Neural progenitor cell (in vitro differentiated cells): ENCODE data around the gene PRSS53. TPM values are rescaled to one million over a fixed set of nuclear protein-coding genes. Genes with fewer than 3 reads are reported as not detected.

ENCODE experiments used
- DNase-seq: peaks from one replicate; pipeline ENCODE4 v3.0.0-alpha.2; 2016; ENCODE audit warnings: low spot score
- H2AFZ ChIP-seq: fragments of 200-600 bp; sonication (generic); replicated peaks from 2 replicates; pipeline ENCODE4 v1.6.1; 2016; ENCODE audit warnings: antibody characterized with exemption
- H3F3A ChIP-seq: fragments of 200-600 bp; sonication (generic); 2 replicates; pipeline ENCODE4 v1.6.1; 2016; ENCODE audit warnings: antibody characterized with exemption, low read depth
- H3K27ac ChIP-seq: fragments of 200-600 bp; sonication (generic); 2 replicates; pipeline ENCODE4 v1.5.1; 2016; ENCODE audit warnings: mild to moderate bottlenecking
- H3K27me3 ChIP-seq: fragments of 200-600 bp; sonication (generic); 2 replicates; pipeline ENCODE4 v1.6.1; 2016; ENCODE audit warnings: mild to moderate bottlenecking, moderate library complexity
- H3K36me3 ChIP-seq: fragments of 200-600 bp; sonication (generic); 2 replicates; pipeline ENCODE4 v1.5.1; 2016
- H3K4me1 ChIP-seq: fragments of 200-600 bp; sonication (generic); 2 replicates; pipeline ENCODE4 v1.6.1; 2016; ENCODE audit warnings: mixed run types
- H3K4me2 ChIP-seq: fragments of 200-600 bp; sonication (generic); 2 replicates; pipeline ENCODE4 v1.6.1; 2016
- H3K4me3 ChIP-seq: fragments of 200-600 bp; sonication (generic); 2 replicates; pipeline ENCODE4 v1.5.1; 2016
- H3K79me2 ChIP-seq: fragments of 200-600 bp; sonication (generic); 2 replicates; pipeline ENCODE4 v1.6.1; 2016; ENCODE audit warnings: low read depth
- H3K9ac ChIP-seq: fragments of 200-600 bp; sonication (generic); 2 replicates; pipeline ENCODE4 v1.6.1; 2016
- H3K9me3 ChIP-seq: fragments of 200-600 bp; sonication (generic); 2 replicates; pipeline ENCODE4 v1.5.1; 2016; ENCODE audit warnings: low read depth
- H4K20me1 ChIP-seq: fragments of 200-600 bp; sonication (generic); 2 replicates; pipeline ENCODE4 v1.6.1; 2016; ENCODE audit warnings: low read depth
- H3K27ac Mint-ChIP-seq: 3 replicates; pipeline ENCODE4 v1.8.0; 2021; ENCODE audit warnings: mixed read lengths
- H3K27me3 Mint-ChIP-seq: 2 replicates; pipeline ENCODE4 v1.8.0; 2022; ENCODE audit warnings: low read depth, mild to moderate bottlenecking, inconsistent platforms, moderate library complexity, mixed read lengths; ENCODE audit not compliant: insufficient read depth
- H3K36me3 Mint-ChIP-seq: 3 replicates; pipeline ENCODE4 v1.8.0; 2021; ENCODE audit warnings: mixed read lengths
- H3K4me1 Mint-ChIP-seq: 3 replicates; pipeline ENCODE4 v1.8.0; 2021; ENCODE audit warnings: mixed read lengths
- H3K4me3 Mint-ChIP-seq: 3 replicates; pipeline ENCODE4 v1.8.0; 2021; ENCODE audit warnings: mild to moderate bottlenecking, moderate library complexity, mixed read lengths
- H3K9me3 Mint-ChIP-seq: 3 replicates; pipeline ENCODE4 v1.8.0; 2020; ENCODE audit warnings: mixed read lengths
- EZH2 ChIP-seq: fragments of 200-600 bp; sonication (generic); IDR thresholded peaks from 2 replicates; pipeline ENCODE4 v1.6.1; 2017; ENCODE audit warnings: antibody characterized with exemption, mild to moderate bottlenecking, moderate library complexity
- EZH2phosphoT487 ChIP-seq: fragments of 200-600 bp; sonication (generic); IDR thresholded peaks from 2 replicates; pipeline ENCODE4 v1.6.1; 2017; ENCODE audit warnings: antibody characterized with exemption
- total RNA-seq: library from RNA; depleted of rRNA; stranded (reverse); fragments of >200 nt; gene quantifications from 2 replicates; pipeline ENCODE4 v1.2.3, GENCODE V29; 2015; ENCODE audit warnings: low replicate concordance
- TF ChIP-seq, protein P1 (sequence below): fragments of 200-600 bp; sonication (generic); IDR thresholded peaks from 2 replicates; pipeline ENCODE4 v1.5.1; 2017; ENCODE audit warnings: antibody characterized with exemption, mild to moderate bottlenecking

PRSS53 gene
- total RNA-seq, 1 donor from 2014 or later: 2.3 TPM

DNA sequence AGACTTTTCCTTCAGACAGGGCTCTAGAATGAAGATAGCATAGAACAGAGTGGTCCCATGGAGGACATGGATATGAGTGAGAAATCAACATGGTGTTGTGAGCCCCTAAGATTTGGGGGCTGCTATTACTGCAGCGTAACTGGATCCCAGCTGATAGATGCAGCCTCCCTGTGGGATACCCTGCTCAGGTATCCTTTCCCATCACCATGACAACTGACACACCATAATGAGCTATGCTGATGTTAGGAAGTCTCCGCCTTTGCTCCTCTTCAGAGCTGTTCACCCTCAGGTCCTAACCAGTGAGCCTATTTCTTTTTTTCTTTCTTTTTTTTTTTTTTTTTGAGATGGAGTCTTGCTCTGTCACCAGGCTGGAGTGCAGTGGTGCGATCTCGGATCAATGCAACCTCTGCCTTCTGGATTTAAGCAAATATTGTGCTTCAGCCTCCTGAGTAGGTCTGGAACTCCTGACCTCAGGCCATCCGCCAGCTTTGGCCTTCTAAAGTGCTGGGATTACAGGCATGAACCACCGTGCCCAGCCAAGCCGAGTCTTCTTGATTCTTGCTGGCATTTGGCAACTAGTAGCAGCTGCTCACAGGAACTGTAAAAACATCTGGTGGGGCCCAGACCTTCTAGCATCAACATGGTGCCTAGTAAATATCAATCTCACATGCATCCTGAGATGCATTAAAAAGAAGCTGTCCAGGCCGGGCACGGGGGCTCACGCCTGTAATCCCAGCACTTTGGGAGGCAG lies 38.3 kb downstream of the PRSS53 start:
- DNase-seq: no peak
- Histone ChIP-seq H3K9ac (no peak overlapping the region), H3K36me3 (no peaks in the 10 kb centered on the region), H3K4me1 (no peaks in the 10 kb centered on the region), H3K4me3 (no peak overlapping the region), H3K27me3 (no peaks in the 10 kb centered on the region), H2AFZ (no peak overlapping the region), H3K27ac (no peak overlapping the region), H4K20me1 (no peaks in the 10 kb centered on the region), H3K79me2 (no peaks in the 10 kb centered on the region), H3K4me2 (no peak overlapping the region), H3F3A (peaks cover 3% of the 10 kb centered on the region), H3K9me3 (no peaks in the 10 kb centered on the region)
- Mint-ChIP-seq H3K27me3 (peaks cover 3% of the 10 kb centered on the region), H3K27ac (no peak overlapping the region), H3K4me1 (peaks cover 5% of the 10 kb centered on the region), H3K4me3 (no peak overlapping the region), H3K36me3 (peaks cover 2% of the 10 kb centered on the region), H3K9me3 (no peaks in the 10 kb centered on the region)
- TF ChIP-seq EZH2 (no peak), EZH2phosphoT487 (no peak)
- TF ChIP-seq, protein P1, sequence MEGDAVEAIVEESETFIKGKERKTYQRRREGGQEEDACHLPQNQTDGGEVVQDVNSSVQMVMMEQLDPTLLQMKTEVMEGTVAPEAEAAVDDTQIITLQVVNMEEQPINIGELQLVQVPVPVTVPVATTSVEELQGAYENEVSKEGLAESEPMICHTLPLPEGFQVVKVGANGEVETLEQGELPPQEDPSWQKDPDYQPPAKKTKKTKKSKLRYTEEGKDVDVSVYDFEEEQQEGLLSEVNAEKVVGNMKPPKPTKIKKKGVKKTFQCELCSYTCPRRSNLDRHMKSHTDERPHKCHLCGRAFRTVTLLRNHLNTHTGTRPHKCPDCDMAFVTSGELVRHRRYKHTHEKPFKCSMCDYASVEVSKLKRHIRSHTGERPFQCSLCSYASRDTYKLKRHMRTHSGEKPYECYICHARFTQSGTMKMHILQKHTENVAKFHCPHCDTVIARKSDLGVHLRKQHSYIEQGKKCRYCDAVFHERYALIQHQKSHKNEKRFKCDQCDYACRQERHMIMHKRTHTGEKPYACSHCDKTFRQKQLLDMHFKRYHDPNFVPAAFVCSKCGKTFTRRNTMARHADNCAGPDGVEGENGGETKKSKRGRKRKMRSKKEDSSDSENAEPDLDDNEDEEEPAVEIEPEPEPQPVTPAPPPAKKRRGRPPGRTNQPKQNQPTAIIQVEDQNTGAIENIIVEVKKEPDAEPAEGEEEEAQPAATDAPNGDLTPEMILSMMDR: no peak

DNA sequence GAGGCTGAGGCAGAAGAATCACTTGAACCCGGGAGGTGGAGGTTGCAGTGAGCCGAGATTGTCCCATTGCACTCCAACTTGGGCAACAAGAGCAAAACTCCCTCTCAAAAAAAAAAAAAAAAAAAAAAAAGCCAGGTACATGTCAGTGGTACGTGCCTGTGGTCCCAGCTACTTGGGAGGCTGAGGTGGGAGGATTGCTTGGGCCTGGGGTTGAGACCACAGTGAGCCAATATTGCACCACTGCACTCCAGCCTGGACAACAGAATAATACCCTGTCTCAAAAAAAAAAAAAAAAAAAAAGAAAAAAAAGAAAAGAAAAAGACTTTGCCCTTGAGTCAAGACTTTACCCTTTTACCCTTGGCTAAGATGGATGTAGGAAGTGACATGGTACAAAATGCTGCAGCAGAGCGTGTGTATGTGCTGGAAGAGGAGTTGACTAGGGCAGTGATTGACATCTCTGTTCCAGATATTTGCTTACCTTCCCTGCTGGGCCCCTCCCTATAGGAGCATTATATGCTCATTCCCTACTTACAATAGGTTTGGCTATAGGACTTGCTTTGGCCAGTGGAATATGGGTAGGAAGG lies 44.8 kb downstream of the PRSS53 start:
- peaks cover 4% of the 10 kb centered on the region for H3K36me3 Mint-ChIP-seq
- H3K4me2 ChIP-seq: no peak overlapping the region
- no peaks in the 10 kb centered on the region for H3K79me2 ChIP-seq
- H3K27ac Mint-ChIP-seq: no peak overlapping the region
- H3K4me1 ChIP-seq: no peaks in the 10 kb centered on the region
- no peak overlapping the region for H3K27ac ChIP-seq
- no peaks in the 10 kb centered on the region for H3K36me3 ChIP-seq
- peaks cover 9% of the 10 kb centered on the region for H3F3A ChIP-seq
- no peak overlapping the region for H2AFZ ChIP-seq
- H3K27me3 Mint-ChIP-seq: no peaks in the 10 kb centered on the region
- no peaks in the 10 kb centered on the region for H4K20me1 ChIP-seq
- H3K4me1 Mint-ChIP-seq: no peaks in the 10 kb centered on the region
- no peak overlapping the region for H3K4me3 Mint-ChIP-seq
- no peaks in the 10 kb centered on the region for H3K9me3 ChIP-seq
- no peaks in the 10 kb centered on the region for H3K9me3 Mint-ChIP-seq
- H3K27me3 ChIP-seq: no peaks in the 10 kb centered on the region
- DNase-seq: no peak
- H3K9ac ChIP-seq: no peak overlapping the region
- no peak overlapping the region for H3K4me3 ChIP-seq
- TF ChIP-seq EZH2phosphoT487: no peak
- TF ChIP-seq EZH2: no peak
- TF ChIP-seq, protein P1: no peak

DNA sequence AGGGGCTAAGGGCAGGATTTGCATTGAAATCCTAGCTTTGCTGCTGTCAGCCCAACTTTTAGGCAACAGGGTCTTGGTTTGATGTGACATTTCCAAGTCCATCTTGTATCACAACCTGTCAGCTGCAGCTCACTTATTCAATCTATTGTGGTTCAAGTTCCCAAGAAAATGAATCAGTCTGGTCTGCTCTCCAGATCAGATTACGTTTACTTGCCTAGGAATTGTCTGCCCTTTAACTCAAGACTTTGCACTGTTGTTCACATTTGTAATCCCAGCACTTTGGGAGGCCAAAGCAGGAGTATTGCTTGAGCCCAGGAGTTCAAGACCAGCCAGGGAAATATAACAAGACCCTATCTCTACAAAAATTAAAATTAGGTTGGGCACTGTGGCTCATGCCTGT lies 45.4 kb downstream of the PRSS53 start:
- Histone ChIP-seq H3K9ac (no peak overlapping the region), H3K4me3 (no peak overlapping the region), H3F3A (peaks cover 9% of the 10 kb centered on the region), H3K27me3 (no peaks in the 10 kb centered on the region), H3K4me1 (no peaks in the 10 kb centered on the region), H3K36me3 (no peaks in the 10 kb centered on the region), H4K20me1 (no peaks in the 10 kb centered on the region), H3K4me2 (no peak overlapping the region), H3K9me3 (no peaks in the 10 kb centered on the region), H2AFZ (no peak overlapping the region), H3K27ac (no peak overlapping the region), H3K79me2 (no peaks in the 10 kb centered on the region)
- no peak for TF ChIP-seq EZH2
- TF ChIP-seq, protein P1: no peak
- no peak for TF ChIP-seq EZH2phosphoT487
- Mint-ChIP-seq H3K36me3 (peaks cover 4% of the 10 kb centered on the region), H3K27ac (no peak overlapping the region), H3K9me3 (no peaks in the 10 kb centered on the region), H3K4me3 (no peak overlapping the region), H3K4me1 (no peaks in the 10 kb centered on the region), H3K27me3 (no peaks in the 10 kb centered on the region)
- DNase-seq: no peak
